GM12878 (cell line): ENCODE data around the gene DCTN4. TPM values are rescaled to one million over a fixed set of nuclear protein-coding genes. Genes with fewer than 3 reads are reported as not detected.
A peak's percentile ranks its signal among the peaks of the same experiment; 100 is the strongest.

Experiments
- BHLHE40 ChIP-seq, 2 experiments: fragments of 450-650 bp in 1 of 2; IDR thresholded peaks; 2 replicates each; pipeline ENCODE4 v1.6.1; 2011 to 2017; ENCODE audit warnings: low read depth in 2 of 2, borderline replicate concordance in 1 of 2, improper control_type of control experiment in 1 of 2, low read length in 1 of 2, mild to moderate bottlenecking in 1 of 2
- CHD2 ChIP-seq: IDR thresholded peaks from 2 replicates; pipeline ENCODE4 v1.6.1; 2011; ENCODE audit warnings: low read depth, low read length, improper control_type of control experiment, borderline replicate concordance
- FOS ChIP-seq: IDR thresholded peaks from 3 replicates; pipeline ENCODE4 v1.6.1; 2011; ENCODE audit warnings: borderline replicate concordance; ENCODE audit not compliant: insufficient read length; ENCODE audit errors: extremely low read depth
- FOXM1 ChIP-seq: IDR thresholded peaks from 2 replicates; pipeline ENCODE4 v1.6.1; 2012; ENCODE audit warnings: low read depth, mild to moderate bottlenecking, inconsistent platforms, low read length, moderate library complexity
- IRF4 ChIP-seq: IDR thresholded peaks from 2 replicates; pipeline ENCODE4 v1.6.1; 2011; ENCODE audit warnings: low read depth, low read length
- MTA2 ChIP-seq: fragments of 450-650 bp; IDR thresholded peaks from 2 replicates; pipeline ENCODE4 v1.6.1; 2016; ENCODE audit warnings: low read depth, mild to moderate bottlenecking, moderate library complexity
- NR2C2 ChIP-seq: IDR thresholded peaks from 2 replicates; pipeline ENCODE4 v1.6.1; 2011; ENCODE audit warnings: borderline replicate concordance, low read depth; ENCODE audit not compliant: control insufficient read depth, insufficient read length
- POLR2AphosphoS5 ChIP-seq: IDR thresholded peaks from 2 replicates; pipeline ENCODE4 v1.6.1; 2011; ENCODE audit warnings: mild to moderate bottlenecking, low read length, inconsistent platforms
- SMARCA5 ChIP-seq: fragments of 450-650 bp; IDR thresholded peaks from 2 replicates; pipeline ENCODE4 v1.6.1; 2017; ENCODE audit warnings: mild to moderate bottlenecking
- SREBF2 ChIP-seq: IDR thresholded peaks from 2 replicates; pipeline ENCODE4 v1.6.1; 2012; ENCODE audit warnings: mild to moderate bottlenecking, low read length
- SUPT20H ChIP-seq: IDR thresholded peaks from 2 replicates; pipeline ENCODE4 v1.6.1; 2011; ENCODE audit warnings: low read depth, mild to moderate bottlenecking, low read length, moderate library complexity, borderline replicate concordance; ENCODE audit not compliant: control insufficient read depth
- ZBED1 ChIP-seq: IDR thresholded peaks from 2 replicates; pipeline ENCODE4 v1.6.1; 2016; ENCODE audit warnings: borderline replicate concordance
- ZNF217 ChIP-seq: fragments of 450-650 bp; IDR thresholded peaks from 2 replicates; pipeline ENCODE4 v1.6.1; 2017; ENCODE audit warnings: antibody characterized with exemption, mild to moderate bottlenecking
- polyA plus RNA-seq, 11 experiments: library from polyadenylated mRNA; depleted of rRNA in 4 of 11; unstranded in 6 of 11; stranded (reverse) in 5 of 11; fragments of >200 nt; fragmentation: Nextera tagmentation in 4 of 11; fragmentation: Illumina TruSeq in 1 of 11; extraction: Ambion mirVana in 4 of 11; extraction: Trizol in 1 of 11; gene quantifications; 1 replicate in 1 of 11; 2 replicates in 10 of 11; pipeline versions ENCODE4 v1.2.1 to v1.2.3, GENCODE V29; 2011 to 2016; ENCODE audit warnings: inconsistent platforms in 2 of 11, missing spikeins in 2 of 11, low read depth in 1 of 11
- total RNA-seq, 4 experiments: library from RNA; depleted of rRNA in 3 of 4; stranded (reverse); fragments of >200 nt in 3 of 4; fragmentation: Illumina TruSeq in 1 of 4; extraction: Trizol in 1 of 4; gene quantifications; 2 replicates each; pipeline versions ENCODE4 v1.2.1 to v1.2.3, GENCODE V29; 2013 to 2021
- TF ChIP-seq, protein P1 (sequence below): fragments of 450-650 bp; IDR thresholded peaks from 2 replicates; pipeline ENCODE4 v1.6.1; 2018; ENCODE audit warnings: mild to moderate bottlenecking, low read depth, moderate library complexity; ENCODE audit not compliant: partially characterized antibody
- TF ChIP-seq, protein P2 (sequence below): fragments of 450-650 bp; formaldehyde crosslinking; IDR thresholded peaks from 2 replicates; pipeline ENCODE4 v1.4.0; 2022; ENCODE audit warnings: mild to moderate bottlenecking, moderate library complexity
- TF ChIP-seq, protein P3 (sequence below): IDR thresholded peaks from 2 replicates; pipeline ENCODE4 v1.6.1; 2011; ENCODE audit warnings: borderline replicate concordance, low read depth, mild to moderate bottlenecking, moderate library complexity, mixed read lengths, low read length; ENCODE audit not compliant: insufficient read depth; ENCODE audit errors: extremely low read length
- TF ChIP-seq, protein P4 (sequence below): IDR thresholded peaks from 2 replicates; pipeline ENCODE4 v1.6.1; 2011; ENCODE audit warnings: low read depth, mild to moderate bottlenecking, low read length, moderate library complexity, borderline replicate concordance; ENCODE audit errors: extremely low read depth
- TF ChIP-seq, protein P5 (sequence below): IDR thresholded peaks from 2 replicates; pipeline ENCODE4 v1.6.1; 2011; ENCODE audit warnings: mild to moderate bottlenecking, low read depth, low read length, moderate library complexity; ENCODE audit not compliant: insufficient replicate concordance
- TF ChIP-seq, protein P6 (sequence below): IDR thresholded peaks from 2 replicates; pipeline ENCODE4 v1.6.1; 2012; ENCODE audit warnings: low read depth, low read length, improper control_type of control experiment

Gene DCTN4
- total and polyA plus RNA-seq, 10 of the 15 experiments (the other 5 are each of a cell fraction or from before 2014, with no cell fraction given), result 7.6 to 27.8 (median 18.0) TPM

DNA sequence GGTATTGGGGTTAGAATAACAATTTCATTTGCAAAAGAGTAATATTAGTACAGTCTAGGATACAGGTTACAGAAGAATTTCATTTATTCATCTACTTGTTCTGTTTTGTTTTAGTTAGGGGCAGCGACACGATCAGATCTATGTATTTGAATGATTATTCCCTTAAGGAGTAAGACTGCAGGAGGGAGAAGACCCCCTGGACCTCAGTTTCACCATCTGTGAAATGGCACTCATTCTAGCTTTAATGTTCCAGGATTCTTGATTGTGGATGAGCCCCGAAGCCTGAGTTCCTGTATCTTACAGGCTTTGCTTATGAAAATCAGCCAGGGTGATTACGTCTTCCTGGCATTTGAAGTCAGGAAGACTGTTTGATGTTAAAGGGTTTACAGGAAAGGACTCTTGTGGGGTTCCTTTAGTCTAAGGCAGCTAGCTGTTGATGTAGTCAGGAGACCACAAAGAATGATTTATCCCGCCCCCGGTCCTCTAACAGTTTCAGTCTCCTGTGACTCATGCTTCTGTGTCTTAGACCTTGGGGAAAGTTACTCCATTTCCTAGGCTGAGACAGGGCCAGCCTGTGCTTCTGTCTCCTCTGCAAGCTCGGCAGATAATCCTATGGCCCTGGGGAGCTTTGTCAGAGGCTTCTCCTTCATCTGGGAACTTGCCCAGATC, 31.3 kb upstream of the DCTN4 start (continued):
- TF ChIP-seq, protein P1, sequence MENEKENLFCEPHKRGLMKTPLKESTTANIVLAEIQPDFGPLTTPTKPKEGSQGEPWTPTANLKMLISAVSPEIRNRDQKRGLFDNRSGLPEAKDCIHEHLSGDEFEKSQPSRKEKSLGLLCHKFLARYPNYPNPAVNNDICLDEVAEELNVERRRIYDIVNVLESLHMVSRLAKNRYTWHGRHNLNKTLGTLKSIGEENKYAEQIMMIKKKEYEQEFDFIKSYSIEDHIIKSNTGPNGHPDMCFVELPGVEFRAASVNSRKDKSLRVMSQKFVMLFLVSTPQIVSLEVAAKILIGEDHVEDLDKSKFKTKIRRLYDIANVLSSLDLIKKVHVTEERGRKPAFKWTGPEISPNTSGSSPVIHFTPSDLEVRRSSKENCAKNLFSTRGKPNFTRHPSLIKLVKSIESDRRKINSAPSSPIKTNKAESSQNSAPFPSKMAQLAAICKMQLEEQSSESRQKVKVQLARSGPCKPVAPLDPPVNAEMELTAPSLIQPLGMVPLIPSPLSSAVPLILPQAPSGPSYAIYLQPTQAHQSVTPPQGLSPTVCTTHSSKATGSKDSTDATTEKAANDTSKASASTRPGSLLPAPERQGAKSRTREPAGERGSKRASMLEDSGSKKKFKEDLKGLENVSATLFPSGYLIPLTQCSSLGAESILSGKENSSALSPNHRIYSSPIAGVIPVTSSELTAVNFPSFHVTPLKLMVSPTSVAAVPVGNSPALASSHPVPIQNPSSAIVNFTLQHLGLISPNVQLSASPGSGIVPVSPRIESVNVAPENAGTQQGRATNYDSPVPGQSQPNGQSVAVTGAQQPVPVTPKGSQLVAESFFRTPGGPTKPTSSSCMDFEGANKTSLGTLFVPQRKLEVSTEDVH, result no peak
- no peak for TF ChIP-seq NR2C2
- TF ChIP-seq, protein P2, sequence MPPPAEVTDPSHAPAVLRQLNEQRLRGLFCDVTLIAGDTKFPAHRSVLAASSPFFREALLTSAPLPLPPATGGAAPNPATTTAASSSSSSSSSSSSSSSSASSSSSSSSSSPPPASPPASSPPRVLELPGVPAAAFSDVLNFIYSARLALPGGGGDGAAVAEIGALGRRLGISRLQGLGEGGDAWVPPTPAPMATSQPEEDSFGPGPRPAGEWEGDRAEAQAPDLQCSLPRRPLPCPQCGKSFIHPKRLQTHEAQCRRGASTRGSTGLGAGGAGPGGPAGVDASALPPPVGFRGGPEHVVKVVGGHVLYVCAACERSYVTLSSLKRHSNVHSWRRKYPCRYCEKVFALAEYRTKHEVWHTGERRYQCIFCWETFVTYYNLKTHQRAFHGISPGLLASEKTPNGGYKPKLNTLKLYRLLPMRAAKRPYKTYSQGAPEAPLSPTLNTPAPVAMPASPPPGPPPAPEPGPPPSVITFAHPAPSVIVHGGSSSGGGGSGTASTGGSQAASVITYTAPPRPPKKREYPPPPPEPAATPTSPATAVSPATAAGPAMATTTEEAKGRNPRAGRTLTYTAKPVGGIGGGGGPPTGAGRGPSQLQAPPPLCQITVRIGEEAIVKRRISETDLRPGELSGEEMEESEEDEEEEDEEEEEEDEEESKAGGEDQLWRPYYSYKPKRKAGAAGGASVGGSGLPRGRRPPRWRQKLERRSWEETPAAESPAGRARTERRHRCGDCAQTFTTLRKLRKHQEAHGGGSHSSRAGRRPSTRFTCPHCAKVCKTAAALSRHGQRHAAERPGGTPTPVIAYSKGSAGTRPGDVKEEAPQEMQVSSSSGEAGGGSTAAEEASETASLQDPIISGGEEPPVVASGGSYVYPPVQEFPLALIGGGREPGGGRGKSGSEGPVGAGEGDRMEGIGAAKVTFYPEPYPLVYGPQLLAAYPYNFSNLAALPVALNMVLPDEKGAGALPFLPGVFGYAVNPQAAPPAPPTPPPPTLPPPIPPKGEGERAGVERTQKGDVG (CRISPR knock-in tag), result no peak
- TF ChIP-seq, protein P3, sequence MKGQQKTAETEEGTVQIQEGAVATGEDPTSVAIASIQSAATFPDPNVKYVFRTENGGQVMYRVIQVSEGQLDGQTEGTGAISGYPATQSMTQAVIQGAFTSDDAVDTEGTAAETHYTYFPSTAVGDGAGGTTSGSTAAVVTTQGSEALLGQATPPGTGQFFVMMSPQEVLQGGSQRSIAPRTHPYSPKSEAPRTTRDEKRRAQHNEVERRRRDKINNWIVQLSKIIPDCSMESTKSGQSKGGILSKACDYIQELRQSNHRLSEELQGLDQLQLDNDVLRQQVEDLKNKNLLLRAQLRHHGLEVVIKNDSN, result no peak
- TF ChIP-seq, protein P4, sequence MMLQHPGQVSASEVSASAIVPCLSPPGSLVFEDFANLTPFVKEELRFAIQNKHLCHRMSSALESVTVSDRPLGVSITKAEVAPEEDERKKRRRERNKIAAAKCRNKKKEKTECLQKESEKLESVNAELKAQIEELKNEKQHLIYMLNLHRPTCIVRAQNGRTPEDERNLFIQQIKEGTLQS, result no peak
- TF ChIP-seq IRF4, result no peak
- TF ChIP-seq FOXM1, result peak; percentile 19; the same call in 1 of the 2 replicates
- TF ChIP-seq SUPT20H, result no peak
- TF ChIP-seq BHLHE40 (IDR thresholded peaks at IDR 0.05; ENCODE audit: borderline replicate concordance in 1 of 2, low read depth in 2 of 2, low read length in 1 of 2), result peak; percentile 38 to 49; a peak in 1 of 4 replicates
- TF ChIP-seq ZNF217, result no peak
- TF ChIP-seq, protein P5, sequence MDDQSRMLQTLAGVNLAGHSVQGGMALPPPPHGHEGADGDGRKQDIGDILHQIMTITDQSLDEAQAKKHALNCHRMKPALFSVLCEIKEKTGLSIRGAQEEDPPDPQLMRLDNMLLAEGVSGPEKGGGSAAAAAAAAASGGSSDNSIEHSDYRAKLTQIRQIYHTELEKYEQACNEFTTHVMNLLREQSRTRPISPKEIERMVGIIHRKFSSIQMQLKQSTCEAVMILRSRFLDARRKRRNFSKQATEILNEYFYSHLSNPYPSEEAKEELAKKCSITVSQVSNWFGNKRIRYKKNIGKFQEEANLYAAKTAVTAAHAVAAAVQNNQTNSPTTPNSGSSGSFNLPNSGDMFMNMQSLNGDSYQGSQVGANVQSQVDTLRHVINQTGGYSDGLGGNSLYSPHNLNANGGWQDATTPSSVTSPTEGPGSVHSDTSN, result no peak
- TF ChIP-seq POLR2AphosphoS5, result no peak
- 0 out of 2 replicates have a peak, but pooled peaks have one; percentile 37 for TF ChIP-seq MTA2
- TF ChIP-seq CHD2, result no peak
- TF ChIP-seq, protein P6, sequence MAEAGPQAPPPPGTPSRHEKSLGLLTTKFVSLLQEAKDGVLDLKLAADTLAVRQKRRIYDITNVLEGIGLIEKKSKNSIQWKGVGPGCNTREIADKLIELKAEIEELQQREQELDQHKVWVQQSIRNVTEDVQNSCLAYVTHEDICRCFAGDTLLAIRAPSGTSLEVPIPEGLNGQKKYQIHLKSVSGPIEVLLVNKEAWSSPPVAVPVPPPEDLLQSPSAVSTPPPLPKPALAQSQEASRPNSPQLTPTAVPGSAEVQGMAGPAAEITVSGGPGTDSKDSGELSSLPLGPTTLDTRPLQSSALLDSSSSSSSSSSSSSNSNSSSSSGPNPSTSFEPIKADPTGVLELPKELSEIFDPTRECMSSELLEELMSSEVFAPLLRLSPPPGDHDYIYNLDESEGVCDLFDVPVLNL, result no peak
- TF ChIP-seq SREBF2, result no peak
- TF ChIP-seq ZBED1, result peak; percentile 36; the same call in 1 of the 2 replicates
- TF ChIP-seq SMARCA5, result 0 out of 2 replicates have a peak, but pooled peaks have one; percentile 44
- no peak for TF ChIP-seq FOS
